Suprapubic skin (tissue), 3 donors: ENCODE data around the gene LRRC8C.

Experiments
- EP300 ChIP-seq: sonication (generic); formaldehyde crosslinking; IDR thresholded peaks from one replicate; pipeline ENCODE4 v1.6.1; 2017; ENCODE audit warnings: antibody characterized with exemption
- TF ChIP-seq, protein P1 (sequence below), 2 donors: fragments of 200-600 bp in 1 of 2; fragments of 450-650 bp in 1 of 2; sonication (generic) in 1 of 2; IDR thresholded peaks; one replicate each; pipeline ENCODE4 v1.5.1; 2016 to 2019; ENCODE audit warnings: antibody characterized with exemption in 2 of 2, mild to moderate bottlenecking in 1 of 2, moderate library complexity in 1 of 2

DNA sequence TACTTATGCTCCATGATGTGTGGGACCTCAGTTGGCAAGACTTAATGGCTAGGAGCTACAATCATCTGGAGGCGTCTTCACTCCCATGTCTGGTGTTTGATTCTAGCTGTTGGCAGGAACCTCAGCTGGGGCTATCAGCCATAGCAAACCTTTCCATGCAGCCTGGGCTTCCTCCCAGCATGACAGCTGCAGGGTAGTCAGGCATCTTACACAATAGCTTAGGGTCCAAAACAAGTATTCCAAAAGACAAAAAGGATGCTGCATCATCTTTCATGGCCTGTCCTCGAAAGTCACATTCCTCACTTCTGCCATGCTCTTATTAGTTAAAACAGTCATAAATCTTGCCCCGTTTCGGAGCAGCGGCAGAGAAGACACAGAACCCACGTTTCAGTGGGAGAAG is 90.9 kb downstream of the LRRC8C start:
- TF ChIP-seq, protein P1, sequence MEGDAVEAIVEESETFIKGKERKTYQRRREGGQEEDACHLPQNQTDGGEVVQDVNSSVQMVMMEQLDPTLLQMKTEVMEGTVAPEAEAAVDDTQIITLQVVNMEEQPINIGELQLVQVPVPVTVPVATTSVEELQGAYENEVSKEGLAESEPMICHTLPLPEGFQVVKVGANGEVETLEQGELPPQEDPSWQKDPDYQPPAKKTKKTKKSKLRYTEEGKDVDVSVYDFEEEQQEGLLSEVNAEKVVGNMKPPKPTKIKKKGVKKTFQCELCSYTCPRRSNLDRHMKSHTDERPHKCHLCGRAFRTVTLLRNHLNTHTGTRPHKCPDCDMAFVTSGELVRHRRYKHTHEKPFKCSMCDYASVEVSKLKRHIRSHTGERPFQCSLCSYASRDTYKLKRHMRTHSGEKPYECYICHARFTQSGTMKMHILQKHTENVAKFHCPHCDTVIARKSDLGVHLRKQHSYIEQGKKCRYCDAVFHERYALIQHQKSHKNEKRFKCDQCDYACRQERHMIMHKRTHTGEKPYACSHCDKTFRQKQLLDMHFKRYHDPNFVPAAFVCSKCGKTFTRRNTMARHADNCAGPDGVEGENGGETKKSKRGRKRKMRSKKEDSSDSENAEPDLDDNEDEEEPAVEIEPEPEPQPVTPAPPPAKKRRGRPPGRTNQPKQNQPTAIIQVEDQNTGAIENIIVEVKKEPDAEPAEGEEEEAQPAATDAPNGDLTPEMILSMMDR (IDR thresholded peaks at IDR 0.05) = no peak
- TF ChIP-seq EP300 = no peak
